Endothelial cell of umbilical vein (primary cell): Measurements from ENCODE around the gene BIN1. TPM values are rescaled to one million over a fixed set of nuclear protein-coding genes. Genes with fewer than 3 reads are reported as not detected.

Experiments used
- BruUV-seq: library from RNA; stranded (reverse); fragments of 400-500 nt; replicated peaks from 2 replicates; lab custom pipeline; 2021; lab: Mats Ljungman, UMichigan
- CTCF ChIA-PET: fragments of 300-600, 350-600 bp; sonication (Branson Sonifier 250); formaldehyde crosslinking; loops from one replicate; lab custom pipeline; 2021; ENCODE audit warnings: antibody characterized with exemption, inconsistent platforms; lab: Charles Lee
- POLR2A ChIA-PET: fragments of 300-600, 350-600 bp; sonication (Branson Sonifier 250); formaldehyde crosslinking; loops from one replicate; lab custom pipeline; 2021; ENCODE audit warnings: antibody characterized with exemption, inconsistent platforms; lab: Charles Lee
- DNase-seq: peaks from one replicate; pipeline ENCODE4 v3.0.0-alpha.2; 2011; ENCODE audit warnings: low read depth, low spot score
- FAIRE-seq: peaks from 2 replicates; lab custom pipeline; 2011; peaks lifted over from hg19 to GRCh38; lab: Jason Lieb, UNC
- H2AFZ ChIP-seq: 2 replicates; pipeline ENCODE4 v1.6.0; 2012; ENCODE audit warnings: low read depth, low read length, control low read depth, inconsistent platforms
- H3K27ac ChIP-seq: 2 replicates; pipeline ENCODE4 v1.5.1; 2011; ENCODE audit warnings: low read depth, mild to moderate bottlenecking, control low read depth, low read length, moderate library complexity; ENCODE audit not compliant: insufficient read depth
- H3K27me3 ChIP-seq, 2 experiments: 2 replicates each; pipeline versions ENCODE4 v1.6.0 to v1.6.1; 2011; ENCODE audit warnings: low read length in 2 of 2, mixed read lengths in 1 of 2; ENCODE audit not compliant: control insufficient read depth in 2 of 2, insufficient read depth in 2 of 2
- H3K36me3 ChIP-seq, 2 experiments: 2 replicates in 1 of 2; 3 replicates in 1 of 2; pipeline ENCODE4 v1.5.1; 2011; ENCODE audit warnings: low read length in 2 of 2, mild to moderate bottlenecking in 1 of 2, moderate library complexity in 1 of 2; ENCODE audit not compliant: control insufficient read depth in 2 of 2, insufficient read depth in 2 of 2; ENCODE audit errors: extremely low read depth in 1 of 2
- H3K4me1 ChIP-seq: 3 replicates; pipeline ENCODE4 v1.5.1; 2011; ENCODE audit warnings: mild to moderate bottlenecking, low read length; ENCODE audit not compliant: control insufficient read depth, insufficient read depth; ENCODE audit errors: extremely low read depth
- H3K4me2 ChIP-seq: 2 replicates; pipeline ENCODE4 v1.6.1; 2011; ENCODE audit warnings: low read length, control low read depth, mixed read lengths; ENCODE audit not compliant: insufficient read depth
- H3K4me3 ChIP-seq, 3 experiments: fragments of 200-600 bp in 1 of 3; sonication (generic), shearing (Covaris generic) in 1 of 3; replicated peaks in 1 of 3; 2 replicates each; pipeline ENCODE4 v1.5.1; 2011 to 2016; ENCODE audit warnings: control low read depth in 3 of 3, low read length in 3 of 3, mild to moderate bottlenecking in 2 of 3, inconsistent platforms in 1 of 3, low read depth in 1 of 3, moderate library complexity in 1 of 3; ENCODE audit not compliant: insufficient read depth in 1 of 3
- H3K79me2 ChIP-seq: 2 replicates; pipeline ENCODE4 v1.6.0; 2012; ENCODE audit warnings: low read length, inconsistent platforms; ENCODE audit not compliant: control insufficient read depth, insufficient read depth
- H3K9ac ChIP-seq: replicated peaks from 2 replicates; pipeline ENCODE3; 2011; ENCODE audit warnings: low read length, control low read depth; ENCODE audit not compliant: insufficient read depth; ENCODE audit errors: extremely low read depth
- H3K9me1 ChIP-seq: replicated peaks from 3 replicates; pipeline ENCODE4 v1.6.0; 2011; ENCODE audit warnings: mild to moderate bottlenecking, low read length; ENCODE audit not compliant: control insufficient read depth, insufficient read depth; ENCODE audit errors: extremely low read depth
- H3K9me3 ChIP-seq: replicated peaks from 2 replicates; pipeline ENCODE4 v1.5.1; 2012; ENCODE audit warnings: low read length, inconsistent platforms; ENCODE audit not compliant: control insufficient read depth, insufficient read depth
- H4K20me1 ChIP-seq: replicated peaks from 2 replicates; pipeline ENCODE3; 2011; ENCODE audit warnings: mild to moderate bottlenecking, low read length; ENCODE audit not compliant: control insufficient read depth, insufficient read depth; ENCODE audit errors: extremely low read depth
- EZH2 ChIP-seq: IDR thresholded peaks from 2 replicates; pipeline ENCODE4 v1.6.1; 2012; ENCODE audit warnings: borderline replicate concordance, low read depth, mild to moderate bottlenecking, moderate library complexity, low read length, inconsistent platforms; ENCODE audit not compliant: severe bottlenecking
- FOS ChIP-seq: IDR thresholded peaks from 2 replicates; pipeline ENCODE4 v1.6.1; 2011; ENCODE audit warnings: mild to moderate bottlenecking, low read length, moderate library complexity, borderline replicate concordance; ENCODE audit not compliant: insufficient read depth
- GATA2 ChIP-seq: IDR thresholded peaks from 2 replicates; pipeline ENCODE4 v1.7.0; 2011; ENCODE audit warnings: low read depth, mild to moderate bottlenecking, moderate library complexity, mixed read lengths, low read length; ENCODE audit not compliant: insufficient read length, insufficient read depth
- JUN ChIP-seq: IDR thresholded peaks from 2 replicates; pipeline ENCODE4 v1.6.1; 2011; ENCODE audit warnings: borderline replicate concordance, low read depth; ENCODE audit not compliant: insufficient read length, insufficient read depth
- MYC ChIP-seq: IDR thresholded peaks from one replicate; pipeline ENCODE4 v1.6.1; 2011; ENCODE audit warnings: mild to moderate bottlenecking, low read depth, low read length
- POLR2A ChIP-seq: IDR thresholded peaks from 2 replicates; pipeline ENCODE4 v1.6.1; 2012; ENCODE audit warnings: low read depth, mild to moderate bottlenecking, control low read depth, low read length
- POLR2AphosphoS5 ChIP-seq: IDR thresholded peaks from 2 replicates; pipeline ENCODE4 v1.6.1; 2012; ENCODE audit warnings: low read depth, mild to moderate bottlenecking, control low read depth, low read length, moderate library complexity; ENCODE audit not compliant: insufficient read depth
- dilution Hi-C: fragments of 300-500 bp; cut with MboI; formaldehyde crosslinking; loops from one replicate; pipeline ENCODE4 v1.15.0; 2019; ENCODE audit warnings: low sequenced_read_pairs; ENCODE audit not compliant: extremely low pct_ligation_motif_present
- intact Hi-C: fragments of 100-400 bp; cut with micrococcal nuclease; formaldehyde crosslinking; loops from one replicate; pipeline ENCODE4 v1.10.0; 2022
- polyA plus RNA-seq, 4 experiments: library from polyadenylated mRNA; depleted of rRNA in 3 of 4; stranded (reverse) in 3 of 4; unstranded in 1 of 4; fragments of >200 nt; gene quantifications; 2 replicates each; pipeline versions ENCODE4 v1.2.1 to v1.2.3, GENCODE V29; 2011 to 2012; ENCODE audit warnings: missing spikeins in 1 of 4
- total RNA-seq: library from RNA; stranded (reverse); gene quantifications from 2 replicates; pipeline ENCODE4 v1.2.3, GENCODE V29; 2021
- TF ChIP-seq, protein P1 (sequence below): IDR thresholded peaks from 2 replicates; pipeline ENCODE4 v1.6.1; 2011; ENCODE audit not compliant: insufficient read depth, insufficient read length
- TF ChIP-seq, protein P2 (sequence below), 2 donors: IDR thresholded peaks; 1 replicate in 1 of 2; 2 replicates in 1 of 2; pipeline ENCODE4 v1.5.1; 2011; ENCODE audit warnings: low read length in 2 of 2, mild to moderate bottlenecking in 2 of 2, moderate library complexity in 2 of 2, control low read depth in 1 of 2, inconsistent platforms in 1 of 2, low read depth in 1 of 2; ENCODE audit not compliant: insufficient read depth in 1 of 2; ENCODE audit errors: extremely low read depth in 1 of 2

The BIN1 gene
- total and polyA plus RNA-seq, 2 donors (not counting 3 experiments of a cell fraction or from before 2014, with no cell fraction given), result 26.3 to 36.9 TPM

DNA sequence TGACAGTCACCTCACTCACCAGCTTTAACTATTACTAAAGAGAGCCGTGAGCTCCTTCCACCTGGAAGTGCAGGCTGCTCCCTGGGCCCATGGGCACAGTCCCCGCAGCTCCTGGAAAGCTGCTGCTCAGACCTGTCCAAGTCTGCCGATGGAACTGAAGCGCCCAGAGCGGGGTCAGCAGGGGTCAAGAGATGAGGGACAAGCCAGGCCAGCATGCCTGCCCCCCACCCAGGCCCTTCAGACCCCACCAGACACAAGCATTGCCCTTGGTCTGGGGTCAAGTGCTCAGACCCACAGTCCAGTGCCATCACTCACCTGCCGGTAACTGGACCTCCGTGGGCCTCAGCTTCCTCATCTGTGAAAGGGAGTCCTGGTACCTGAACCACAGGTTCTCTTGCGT lies 59.9 kb downstream of the BIN1 start:
- Histone ChIP-seq H3K4me1 (no peaks in the 10 kb centered on the region), H3K9ac (no peak overlapping the region), H3K9me3 (no peaks in the 10 kb centered on the region), H3K9me1 (no peaks in the 10 kb centered on the region), H3K36me3 (peaks cover 0 to 2% of the 10 kb centered on the region in 2 experiments), H3K27me3 (no peaks in the 10 kb centered on the region), H3K79me2 (no peaks in the 10 kb centered on the region), H2AFZ (no peak overlapping the region), H4K20me1 (no peaks in the 10 kb centered on the region), H3K4me2 (no peak overlapping the region), H3K4me3 (no peak overlapping the region), H3K27ac (no peak overlapping the region)
- TF ChIP-seq GATA2 (no peak), JUN (no peak), POLR2AphosphoS5 (no peak), FOS (no peak), POLR2A (no peak), EZH2 (no peak), MYC (no peak)
- TF ChIP-seq, protein P1, sequence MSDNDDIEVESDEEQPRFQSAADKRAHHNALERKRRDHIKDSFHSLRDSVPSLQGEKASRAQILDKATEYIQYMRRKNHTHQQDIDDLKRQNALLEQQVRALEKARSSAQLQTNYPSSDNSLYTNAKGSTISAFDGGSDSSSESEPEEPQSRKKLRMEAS, result no peak
- TF ChIP-seq, protein P2, sequence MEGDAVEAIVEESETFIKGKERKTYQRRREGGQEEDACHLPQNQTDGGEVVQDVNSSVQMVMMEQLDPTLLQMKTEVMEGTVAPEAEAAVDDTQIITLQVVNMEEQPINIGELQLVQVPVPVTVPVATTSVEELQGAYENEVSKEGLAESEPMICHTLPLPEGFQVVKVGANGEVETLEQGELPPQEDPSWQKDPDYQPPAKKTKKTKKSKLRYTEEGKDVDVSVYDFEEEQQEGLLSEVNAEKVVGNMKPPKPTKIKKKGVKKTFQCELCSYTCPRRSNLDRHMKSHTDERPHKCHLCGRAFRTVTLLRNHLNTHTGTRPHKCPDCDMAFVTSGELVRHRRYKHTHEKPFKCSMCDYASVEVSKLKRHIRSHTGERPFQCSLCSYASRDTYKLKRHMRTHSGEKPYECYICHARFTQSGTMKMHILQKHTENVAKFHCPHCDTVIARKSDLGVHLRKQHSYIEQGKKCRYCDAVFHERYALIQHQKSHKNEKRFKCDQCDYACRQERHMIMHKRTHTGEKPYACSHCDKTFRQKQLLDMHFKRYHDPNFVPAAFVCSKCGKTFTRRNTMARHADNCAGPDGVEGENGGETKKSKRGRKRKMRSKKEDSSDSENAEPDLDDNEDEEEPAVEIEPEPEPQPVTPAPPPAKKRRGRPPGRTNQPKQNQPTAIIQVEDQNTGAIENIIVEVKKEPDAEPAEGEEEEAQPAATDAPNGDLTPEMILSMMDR (IDR thresholded peaks at IDR 0.05; ENCODE audit: extremely low read depth in 1 of 2, insufficient read depth in 1 of 2, low read depth in 1 of 2, low read length in 2 of 2), result no peak
- POLR2A ChIA-PET, result no interaction called here
- no TSS peak for BruUV-seq
- CTCF ChIA-PET, result no interaction called here
- no peak for FAIRE-seq
- intact Hi-C loops, result no loop called here
- no peak for DNase-seq
- dilution Hi-C loops, result no loop called here
